Activated CD4-positive, alpha-beta T cell treated with anti-CD3 and anti-CD28 coated beads for 1 hour (primary cell): Measurements from ENCODE around the gene PMS1.
"Not testable (repeated sequence)": the region's sequence is repeated elsewhere in the genome, so short reads cannot be mapped to it uniquely, and the experiment has no call there.

Source experiments
- DNase-seq: peaks from one replicate; pipeline ENCODE4 v3.0.0-alpha.2; 2020

PMS1 gene

DNA sequence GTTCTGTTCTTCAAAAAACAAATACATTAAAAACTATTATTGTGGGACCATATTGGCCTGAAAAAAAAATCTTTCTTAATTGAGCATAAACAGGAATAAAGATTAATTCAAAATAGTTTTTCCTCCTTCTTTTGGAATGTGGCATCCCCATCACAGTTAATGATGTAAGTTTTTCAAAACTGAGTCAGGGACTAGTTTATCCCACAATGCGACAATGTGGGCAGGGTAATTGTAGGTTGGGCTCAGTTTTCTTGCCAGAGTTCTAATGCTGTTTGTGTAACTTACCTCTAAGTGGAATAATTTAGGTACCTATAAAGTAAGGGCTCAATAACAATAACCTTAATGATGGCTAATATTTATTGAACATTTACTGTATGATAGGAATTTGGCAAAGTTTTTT is 82.0 kb downstream of the PMS1 start:
- DNase-seq, result no peak

- no peak for DNase-seq
Measured at GRCh38 chr2:189868896-189869295, 84.6 kb downstream of the PMS1 start.

GRCh38 chr2:189870381-189871085 is 86.3 kb downstream of the PMS1 start:
- no peak for DNase-seq

DNA sequence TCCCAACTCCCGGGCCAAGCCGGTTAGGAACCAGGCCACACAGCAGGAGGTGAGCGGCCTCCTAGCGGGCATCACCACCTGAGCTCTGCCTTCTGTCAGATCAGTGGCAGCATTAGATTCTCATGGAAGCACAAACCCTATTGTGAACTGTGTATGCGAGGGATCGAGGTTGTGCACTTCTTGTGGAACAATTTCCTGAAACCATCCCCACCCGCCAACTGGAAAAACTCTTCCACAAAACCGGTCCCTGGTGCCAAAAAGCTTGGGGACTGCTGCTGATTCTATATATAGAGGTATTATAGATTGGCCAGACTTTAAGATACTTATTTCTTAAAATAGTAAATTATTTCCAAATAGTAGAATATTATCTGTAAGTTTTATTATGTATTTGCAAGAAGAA is 89.4 kb downstream of the PMS1 start:
- no peak for DNase-seq

DNA sequence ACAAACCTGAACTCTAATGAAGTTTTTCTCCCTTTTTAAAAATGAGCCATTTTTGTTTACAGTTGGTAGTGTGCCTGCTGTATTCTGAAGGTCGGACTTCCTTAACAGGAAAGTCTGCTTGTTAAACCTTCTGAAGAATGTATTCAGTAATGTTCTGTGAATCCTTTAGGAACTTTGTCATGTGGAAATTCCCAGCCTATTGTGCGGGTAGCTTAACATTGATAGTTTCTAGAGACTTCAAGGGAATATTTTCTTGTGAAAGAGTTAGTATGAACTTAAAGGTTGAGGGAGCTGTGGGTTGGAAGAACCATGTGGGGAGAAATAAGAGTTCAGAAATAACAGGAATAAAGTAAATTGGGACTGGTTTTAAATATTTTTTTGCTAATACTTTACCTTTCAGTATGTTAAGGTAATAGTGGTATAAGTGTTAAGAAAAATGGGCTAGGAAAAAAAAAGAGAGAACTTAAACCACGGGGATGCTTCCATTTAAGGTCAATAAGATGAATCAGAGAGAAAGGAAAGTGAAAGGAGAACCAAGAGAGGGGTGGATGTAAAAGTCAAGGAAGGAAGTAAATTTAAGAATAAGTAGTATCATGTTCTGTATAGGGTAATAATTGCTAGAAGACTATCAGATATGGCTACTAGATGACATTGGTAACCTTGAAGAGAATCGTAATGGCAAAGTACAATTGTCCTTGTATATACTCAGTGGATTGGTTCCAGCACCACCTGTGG is 90.5 kb downstream of the PMS1 start:
- DNase-seq, result no peak

DNA sequence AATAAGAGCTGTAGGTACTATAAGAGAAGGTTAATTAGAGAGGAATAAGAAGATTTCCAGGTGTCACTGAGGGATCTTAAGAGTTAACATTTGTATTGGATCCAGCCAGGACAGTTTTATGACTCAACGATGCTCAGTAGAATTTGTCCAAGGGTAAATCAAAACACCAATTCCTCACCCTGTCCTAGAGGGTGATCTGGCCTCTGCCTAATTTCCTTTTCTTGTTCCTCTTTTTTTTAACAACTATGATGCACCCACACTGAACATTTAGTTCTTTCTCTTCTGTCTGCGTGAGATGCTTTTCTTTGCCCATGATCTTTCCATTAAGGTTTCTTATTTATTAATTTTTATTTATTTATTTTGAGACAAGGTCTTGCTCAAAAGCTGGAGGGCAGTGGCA is 92.0 kb downstream of the PMS1 start:
- no peak for DNase-seq

DNA sequence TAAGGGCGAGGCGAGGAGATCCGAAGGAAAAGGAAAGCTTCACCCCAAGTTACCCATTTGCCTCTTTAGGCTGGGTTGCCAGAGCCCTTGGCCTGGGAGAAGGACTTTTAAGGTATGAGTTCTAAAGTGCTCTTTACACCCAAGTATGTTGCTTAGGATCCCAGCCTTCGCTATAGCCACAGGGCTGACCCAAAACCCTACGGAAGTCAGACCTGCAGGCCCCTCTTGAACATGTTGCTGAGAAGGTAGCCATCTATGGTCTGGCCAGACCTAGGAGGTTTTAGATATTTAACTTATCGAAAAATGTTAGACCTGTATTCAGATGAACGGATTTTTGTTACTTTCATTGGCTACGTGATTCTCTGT is 95.4 kb downstream of the PMS1 start:
- DNase-seq, result no peak

- no peak for DNase-seq
Measured at GRCh38 chr2:189880429-189880828, 96.2 kb downstream of the PMS1 start.

GRCh38 chr2:189880832-189881492 is 96.7 kb downstream of the PMS1 start:
- no peak for DNase-seq

DNA sequence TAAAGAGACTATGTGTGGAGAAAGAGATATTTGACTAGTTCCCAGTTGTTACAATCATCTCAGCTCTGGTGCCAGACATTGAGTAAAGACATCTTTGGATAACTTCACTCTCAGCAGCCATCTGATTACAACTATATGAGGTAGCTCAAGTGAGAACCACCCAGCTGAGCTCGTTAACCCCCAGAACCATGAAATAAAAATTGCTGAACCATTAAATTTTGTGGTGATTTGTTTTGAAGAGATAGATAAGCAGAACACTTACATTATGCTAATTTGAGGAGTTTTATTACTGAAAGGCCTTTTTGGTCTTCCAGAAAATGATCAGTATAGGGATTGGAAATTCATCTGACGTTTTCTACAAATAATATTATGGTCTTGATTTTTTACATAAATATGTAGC is 101.1 kb downstream of the PMS1 start:
- no peak for DNase-seq

- DNase-seq, result not testable (repeated sequence)
Measured at GRCh38 chr2:189892546-189893294, 108.5 kb downstream of the PMS1 start.

- DNase-seq, result no peak
Measured at GRCh38 chr2:189896809-189897208, 112.6 kb downstream of the PMS1 start.

GRCh38 chr2:189899101-189899500 is 114.9 kb downstream of the PMS1 start:
- DNase-seq, result no peak

GRCh38 chr2:189900726-189901125 is 116.5 kb downstream of the PMS1 start:
- no peak for DNase-seq

DNA sequence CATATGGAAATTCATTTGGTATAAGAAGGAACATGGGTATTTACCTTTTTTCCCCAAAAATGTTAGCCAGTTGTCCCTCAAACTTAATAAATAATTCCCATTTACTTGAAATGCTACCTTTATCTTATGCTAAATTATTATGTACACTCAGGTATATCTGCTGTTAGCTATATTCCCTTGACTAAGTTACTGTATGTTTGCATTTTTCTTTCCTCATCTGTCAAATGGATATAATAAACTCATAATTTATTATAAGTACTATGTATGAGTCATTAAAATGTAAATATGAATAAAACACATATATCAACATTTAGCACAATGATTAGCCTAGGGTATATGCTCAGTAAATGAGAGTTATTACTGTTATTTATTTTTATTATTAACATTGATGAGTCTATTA is 117.4 kb downstream of the PMS1 start:
- DNase-seq, result no peak

- DNase-seq, result no peak
Measured at GRCh38 chr2:189913821-189914220, 129.6 kb downstream of the PMS1 start.

- no peak for DNase-seq
Measured at GRCh38 chr2:189916651-189917050, 132.4 kb downstream of the PMS1 start.
